Breast epithelium (tissue), 4 donors: ENCODE results near the gene ALK. TPM values are rescaled to one million over a fixed set of nuclear protein-coding genes. Genes with fewer than 3 reads are reported as not detected.

Experiments used
- DNase-seq, 2 donors: peaks; one replicate each; pipeline ENCODE4 v3.0.0-alpha.2; 2019; ENCODE audit warnings: low spot score in 2 of 2
- H3K27ac ChIP-seq, 2 donors: fragments of 200-600 bp; sonication (generic) in 1 of 2; one replicate each; pipeline ENCODE4 v1.5.1; 2016 to 2019; ENCODE audit warnings: mild to moderate bottlenecking in 1 of 2
- H3K27me3 ChIP-seq, 2 donors: fragments of 200-600 bp; sonication (generic) in 1 of 2; one replicate each; pipeline versions ENCODE4 v1.5.1 to v1.6.0; 2017 to 2019; ENCODE audit warnings: control low read depth in 1 of 2, mild to moderate bottlenecking in 1 of 2
- H3K36me3 ChIP-seq: fragments of 200-600 bp; one replicate; pipeline ENCODE4 v1.5.1; 2019
- H3K4me1 ChIP-seq, 2 donors: fragments of 200-600 bp; sonication (generic); one replicate each; pipeline ENCODE4 v1.5.1; 2016 to 2019; ENCODE audit warnings: control low read depth in 1 of 2
- H3K4me3 ChIP-seq, 3 donors: fragments of 200-600 bp; sonication (generic); 1 replicate in 2 of 3; 2 replicates in 1 of 3; pipeline ENCODE4 v1.5.1; 2016 to 2019; ENCODE audit warnings: mild to moderate bottlenecking in 3 of 3, moderate library complexity in 2 of 3
- H3K9me3 ChIP-seq, 2 donors: fragments of 200-600 bp; sonication (generic) in 1 of 2; one replicate each; pipeline ENCODE4 v1.5.1; 2016 to 2019; ENCODE audit warnings: control low read depth in 1 of 2
- POLR2A ChIP-seq: fragments of 450-650 bp; IDR thresholded peaks from one replicate; pipeline ENCODE4 v1.6.1; 2016; ENCODE audit warnings: antibody characterized with exemption, mild to moderate bottlenecking, moderate library complexity
- POLR2AphosphoS5 ChIP-seq, 3 donors: sonication (generic); formaldehyde crosslinking; IDR thresholded peaks; one replicate each; pipeline ENCODE4 v1.6.1; 2017; ENCODE audit warnings: antibody characterized with exemption in 3 of 3
- intact Hi-C: fragments of 100-400 bp; cut with DNase I; formaldehyde crosslinking; loops from one replicate; pipeline ENCODE4 v1.15.1; 2023; ENCODE audit warnings: low total_unique reads
- total RNA-seq, 3 donors: library from RNA; depleted of rRNA; stranded (reverse); fragments of >200 nt; gene quantifications; one replicate each; pipeline ENCODE4 v1.1.0, GENCODE V29; 2016
- TF ChIP-seq, protein P1 (sequence below), 3 donors: fragments of 450-650 bp; IDR thresholded peaks; one replicate each; pipeline ENCODE4 v1.5.1; 2016 to 2017; ENCODE audit warnings: antibody characterized with exemption in 3 of 3, mild to moderate bottlenecking in 3 of 3, moderate library complexity in 3 of 3

ALK gene
- total RNA-seq, 3 donors from 2014 or later, result 0.33 to 5.6 (median 0.64) TPM

DNA sequence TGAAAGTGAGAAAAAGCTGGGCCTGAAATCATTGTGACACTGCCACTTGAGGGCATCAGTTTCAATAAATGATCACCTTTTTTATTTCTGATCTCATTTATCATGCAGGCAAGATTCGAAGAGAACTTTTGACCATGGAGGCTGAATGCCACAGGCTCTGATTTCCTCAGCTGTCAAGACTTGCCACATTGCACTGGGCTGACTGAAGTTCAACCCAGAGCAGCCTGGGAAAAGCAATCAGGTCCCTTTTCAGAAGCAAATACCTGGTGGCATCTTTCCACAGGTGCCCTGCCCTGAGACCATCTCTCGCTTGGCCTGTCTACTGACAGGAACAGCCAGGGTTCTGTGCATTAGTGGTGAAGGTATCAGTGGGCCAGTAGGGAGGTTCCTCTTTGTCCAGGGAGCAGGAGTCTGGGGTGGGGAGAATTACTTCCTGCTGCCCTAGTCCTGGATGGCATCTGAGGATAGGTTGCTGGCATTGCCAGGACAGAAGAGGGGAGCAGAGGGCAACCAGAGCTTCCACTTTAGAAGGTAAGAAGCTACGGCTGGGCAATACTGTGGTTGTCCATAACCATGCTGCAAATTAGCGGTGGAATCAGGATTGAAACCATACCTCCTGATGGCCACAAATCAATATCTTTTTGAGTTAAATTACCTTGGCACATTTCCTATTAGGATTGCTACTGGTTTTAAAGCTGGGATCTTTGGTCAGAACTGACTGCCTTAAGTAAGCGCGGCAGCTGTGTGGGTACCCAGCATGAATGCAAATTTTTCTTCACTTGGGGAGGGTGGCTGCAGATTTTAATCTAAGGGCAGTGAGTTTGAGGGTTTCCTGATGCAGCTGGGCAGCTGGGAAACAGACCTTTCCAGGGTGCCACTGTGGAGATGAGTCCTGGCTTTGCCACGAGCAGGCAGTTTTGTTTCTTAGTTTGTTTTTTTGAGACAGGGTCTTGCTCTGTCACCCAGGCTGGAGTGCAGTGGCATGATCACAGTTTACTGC lies 394.5 kb downstream of the ALK start:
- no peak for TF ChIP-seq POLR2A
- no peak for TF ChIP-seq POLR2AphosphoS5 (IDR thresholded peaks at IDR 0.05)
- TF ChIP-seq, protein P1, sequence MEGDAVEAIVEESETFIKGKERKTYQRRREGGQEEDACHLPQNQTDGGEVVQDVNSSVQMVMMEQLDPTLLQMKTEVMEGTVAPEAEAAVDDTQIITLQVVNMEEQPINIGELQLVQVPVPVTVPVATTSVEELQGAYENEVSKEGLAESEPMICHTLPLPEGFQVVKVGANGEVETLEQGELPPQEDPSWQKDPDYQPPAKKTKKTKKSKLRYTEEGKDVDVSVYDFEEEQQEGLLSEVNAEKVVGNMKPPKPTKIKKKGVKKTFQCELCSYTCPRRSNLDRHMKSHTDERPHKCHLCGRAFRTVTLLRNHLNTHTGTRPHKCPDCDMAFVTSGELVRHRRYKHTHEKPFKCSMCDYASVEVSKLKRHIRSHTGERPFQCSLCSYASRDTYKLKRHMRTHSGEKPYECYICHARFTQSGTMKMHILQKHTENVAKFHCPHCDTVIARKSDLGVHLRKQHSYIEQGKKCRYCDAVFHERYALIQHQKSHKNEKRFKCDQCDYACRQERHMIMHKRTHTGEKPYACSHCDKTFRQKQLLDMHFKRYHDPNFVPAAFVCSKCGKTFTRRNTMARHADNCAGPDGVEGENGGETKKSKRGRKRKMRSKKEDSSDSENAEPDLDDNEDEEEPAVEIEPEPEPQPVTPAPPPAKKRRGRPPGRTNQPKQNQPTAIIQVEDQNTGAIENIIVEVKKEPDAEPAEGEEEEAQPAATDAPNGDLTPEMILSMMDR (IDR thresholded peaks at IDR 0.05), result no peak
- intact Hi-C loops, result no loop called here
- Histone ChIP-seq H3K27me3 (no peaks in the 10 kb centered on the region), H3K4me1 (no peaks in the 10 kb centered on the region), H3K9me3 (no peaks in the 10 kb centered on the region), H3K36me3 (no peaks in the 10 kb centered on the region), H3K4me3 (no peak overlapping the region), H3K27ac (no peak overlapping the region)
- no peak for DNase-seq

DNA sequence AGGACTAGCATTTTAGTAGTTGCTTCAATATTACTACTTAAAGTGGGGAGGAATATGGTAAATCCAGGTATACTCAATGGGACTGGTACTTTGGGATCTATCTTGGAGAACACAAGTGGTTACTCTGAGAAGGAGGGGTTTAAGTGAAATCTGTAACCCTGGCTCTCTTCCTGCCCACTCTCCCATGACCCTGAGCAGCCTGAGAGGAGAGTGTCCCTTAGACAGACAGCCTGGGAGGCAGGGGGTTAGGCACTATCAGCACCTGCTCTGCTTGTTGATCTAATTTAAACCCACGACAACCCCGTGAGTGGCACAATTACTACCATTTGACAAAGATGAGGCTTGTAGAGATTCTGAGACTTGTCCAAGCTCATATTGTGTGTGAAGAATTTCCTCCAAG lies 395.5 kb downstream of the ALK start:
- H3K4me3 ChIP-seq, result no peak overlapping the region
- no peaks in the 10 kb centered on the region for H3K27me3 ChIP-seq
- no peak overlapping the region for H3K27ac ChIP-seq
- no peaks in the 10 kb centered on the region for H3K36me3 ChIP-seq
- intact Hi-C loops, result no loop called here
- H3K9me3 ChIP-seq, result no peaks in the 10 kb centered on the region
- no peaks in the 10 kb centered on the region for H3K4me1 ChIP-seq
- no peak for TF ChIP-seq POLR2AphosphoS5 (IDR thresholded peaks at IDR 0.05)
- TF ChIP-seq, protein P1 (IDR thresholded peaks at IDR 0.05), result no peak
- no peak for TF ChIP-seq POLR2A
- DNase-seq, result no peak

DNA sequence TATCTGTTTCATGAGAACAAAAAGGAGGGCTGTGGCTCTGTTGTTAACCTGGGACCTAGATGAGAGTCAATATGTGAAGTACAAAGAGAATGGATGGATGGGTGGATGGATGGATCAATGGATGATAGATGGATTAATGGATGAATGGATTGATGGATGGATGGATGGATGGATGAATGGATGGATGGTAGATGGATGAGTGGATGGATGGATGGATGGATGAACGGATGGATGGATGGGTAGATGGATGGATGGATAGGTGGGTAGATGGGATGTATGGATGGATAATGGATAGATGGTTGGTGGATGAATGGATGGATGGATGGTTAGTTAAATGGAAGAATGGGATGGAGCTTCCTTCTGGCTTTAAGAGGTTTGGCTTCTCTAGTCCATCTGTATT lies 396.7 kb downstream of the ALK start:
- intact Hi-C loops, result no loop called here
- Histone ChIP-seq H3K4me1 (no peaks in the 10 kb centered on the region), H3K36me3 (no peaks in the 10 kb centered on the region), H3K27me3 (no peaks in the 10 kb centered on the region), H3K27ac (no peak overlapping the region), H3K9me3 (no peaks in the 10 kb centered on the region), H3K4me3 (no peak overlapping the region)
- DNase-seq, result no peak
- TF ChIP-seq POLR2A, result no peak
- TF ChIP-seq, protein P1 (IDR thresholded peaks at IDR 0.05), result no peak
- no peak for TF ChIP-seq POLR2AphosphoS5 (IDR thresholded peaks at IDR 0.05)

DNA sequence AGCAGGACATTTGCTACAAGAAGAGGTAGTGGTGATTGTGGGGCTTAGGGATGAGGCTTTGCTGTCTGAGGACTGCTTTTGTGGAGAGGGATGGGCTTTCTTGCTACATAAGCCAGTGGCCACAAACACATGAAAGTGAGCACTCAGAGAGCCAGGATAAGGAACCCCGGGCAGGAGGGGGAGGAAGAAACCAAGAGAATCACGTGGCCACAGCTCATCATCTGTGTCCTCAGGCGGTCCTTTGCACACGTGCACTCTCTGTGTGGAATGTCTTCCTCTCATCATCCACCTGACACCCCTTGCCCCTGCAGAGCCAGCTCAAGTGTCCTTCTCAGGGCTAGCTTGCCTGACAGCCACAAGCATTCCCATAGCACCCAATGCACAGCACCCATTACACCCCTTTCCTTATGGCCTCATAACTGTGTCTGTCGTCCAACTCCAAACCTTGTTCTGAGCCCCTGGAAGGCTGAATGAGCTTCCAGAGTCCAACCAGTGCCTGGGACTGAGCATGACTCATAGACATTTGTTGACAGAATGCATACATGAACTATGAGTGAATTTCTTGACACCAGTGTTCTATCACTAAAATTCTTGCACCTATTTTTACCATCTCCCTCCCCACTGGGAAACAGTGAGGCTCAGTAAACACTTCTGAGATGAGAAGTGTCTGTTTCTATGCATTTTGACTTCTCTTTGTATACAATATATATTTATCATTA lies 398.3 kb downstream of the ALK start:
- TF ChIP-seq, protein P1 (IDR thresholded peaks at IDR 0.05), result no peak
- TF ChIP-seq POLR2AphosphoS5 (IDR thresholded peaks at IDR 0.05) (no peak), POLR2A (no peak)
- intact Hi-C loops, result no loop called here
- Histone ChIP-seq H3K4me1 (no peaks in the 10 kb centered on the region), H3K4me3 (no peak overlapping the region), H3K27ac (no peak overlapping the region), H3K27me3 (no peaks in the 10 kb centered on the region), H3K36me3 (no peaks in the 10 kb centered on the region), H3K9me3 (no peaks in the 10 kb centered on the region)
- no peak for DNase-seq

DNA sequence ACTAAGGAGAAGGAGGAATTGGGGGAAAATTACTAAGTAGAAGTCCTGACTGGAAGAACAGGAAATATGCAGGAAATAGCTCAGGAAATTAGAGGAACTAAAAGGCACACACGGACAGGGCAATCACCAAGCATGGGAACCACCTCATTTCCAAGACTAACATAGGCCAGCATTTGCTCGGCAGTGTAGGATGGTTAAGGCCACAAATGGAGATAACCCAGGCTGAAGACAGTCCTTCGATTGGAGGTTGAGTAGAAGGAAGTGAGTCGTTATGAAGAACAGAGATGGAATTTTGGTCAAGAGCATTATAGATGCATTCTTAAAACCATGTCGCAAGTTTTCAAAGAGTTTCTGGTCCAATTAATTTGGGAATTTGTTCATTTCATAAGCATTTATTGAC lies 401.4 kb downstream of the ALK start:
- TF ChIP-seq POLR2A (no peak), POLR2AphosphoS5 (IDR thresholded peaks at IDR 0.05) (no peak)
- TF ChIP-seq, protein P1 (IDR thresholded peaks at IDR 0.05), result no peak
- no peak overlapping the region for H3K27ac ChIP-seq
- no peak overlapping the region for H3K4me3 ChIP-seq
- no peaks in the 10 kb centered on the region for H3K27me3 ChIP-seq
- intact Hi-C loops, result no loop called here
- no peak for DNase-seq
- H3K36me3 ChIP-seq, result no peaks in the 10 kb centered on the region
- H3K9me3 ChIP-seq, result no peaks in the 10 kb centered on the region
- no peaks in the 10 kb centered on the region for H3K4me1 ChIP-seq
